HG03135 (cell line): ENCODE data around the gene KPNB1.

Experiments
- ATAC-seq: cut with Tn5 transposase; IDR thresholded peaks from one replicate; pipeline ENCODE4 v1.9.1; 2021; ENCODE audit warnings: mild to moderate bottlenecking, moderate library complexity; ENCODE audit not compliant: unreplicated experiment

Gene KPNB1

DNA sequence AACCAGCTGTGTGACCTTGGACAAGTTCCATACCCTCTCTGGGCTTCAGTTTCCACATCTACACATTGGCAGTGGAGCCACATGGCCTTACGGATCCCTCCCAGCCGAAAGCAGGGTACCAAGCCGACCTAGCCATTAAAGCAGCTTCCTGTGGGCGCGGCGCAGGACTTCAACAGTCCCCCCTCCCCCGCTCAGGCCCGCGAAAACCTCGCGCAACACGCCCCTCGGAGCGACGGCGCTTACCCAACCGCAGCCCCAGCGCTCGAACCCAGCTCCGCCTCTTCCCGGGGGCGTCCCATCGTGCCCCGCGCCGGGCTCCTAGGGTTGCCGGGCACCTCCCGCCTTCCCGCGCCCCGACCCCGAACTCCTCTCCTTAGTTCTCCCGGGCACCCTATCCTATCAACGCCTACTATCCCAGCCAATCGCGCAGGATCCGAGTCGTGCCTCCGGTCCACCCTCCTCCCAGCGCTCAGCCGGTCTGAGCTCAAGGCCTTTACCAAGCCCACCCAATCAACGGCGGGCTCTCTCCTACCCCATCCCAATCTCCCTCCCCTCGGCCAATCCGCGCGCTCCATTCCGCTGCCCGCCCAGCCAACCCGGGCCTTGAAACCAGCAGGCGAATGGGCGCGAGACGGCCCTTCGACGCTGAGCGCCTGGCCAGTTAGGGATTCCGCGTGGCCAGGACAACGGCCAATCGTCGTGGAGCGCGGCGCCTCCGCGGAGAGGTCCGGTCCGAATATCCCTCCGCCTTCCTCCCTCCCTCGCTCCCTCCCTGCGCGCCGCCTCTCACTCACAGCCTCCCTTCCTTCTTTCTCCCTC, at the start of gene KPNB1:
KPNB1 (plus strand) TSS at position 767 of the 819 bp plus-strand sequence. CDS start 326 bp downstream, outside the sequence.
- ATAC-seq: peak; percentile 82

DNA sequence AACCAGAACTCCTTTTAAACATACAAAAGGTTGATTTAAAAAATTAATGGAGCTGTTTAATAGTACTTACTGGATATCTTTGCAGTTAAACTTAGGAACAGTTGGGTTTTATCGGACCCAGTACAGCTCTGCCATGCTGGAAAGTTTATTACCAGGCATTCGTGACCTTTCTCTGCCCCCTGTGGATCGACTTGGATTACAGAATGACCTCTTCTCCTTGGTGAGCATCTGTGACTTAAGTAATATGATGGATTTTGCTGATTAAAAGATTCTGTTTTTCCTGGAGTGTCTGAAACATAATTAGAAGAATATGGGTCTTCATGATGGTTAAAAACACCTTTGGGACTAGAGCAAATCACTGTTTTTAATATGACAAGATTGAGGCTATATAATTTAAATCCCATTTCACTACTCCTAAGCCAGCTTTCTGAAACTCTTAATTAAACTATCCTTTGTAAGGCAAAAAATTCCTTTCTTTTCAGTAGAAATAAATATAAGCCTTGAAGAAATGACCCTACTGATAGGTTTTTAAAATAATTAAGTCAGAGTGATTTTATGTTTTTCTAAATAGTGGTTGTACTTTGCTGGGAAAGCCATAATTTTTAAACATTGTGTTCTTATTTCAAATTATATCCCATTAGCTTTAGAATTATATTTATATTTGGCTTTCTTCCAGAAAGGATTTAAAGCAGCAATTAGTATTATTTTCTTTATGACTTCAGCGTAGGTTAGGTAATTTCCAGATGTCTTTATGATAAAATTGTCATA, 45.7 kb upstream of the KPNB1 start:
- ATAC-seq: no peak

DNA sequence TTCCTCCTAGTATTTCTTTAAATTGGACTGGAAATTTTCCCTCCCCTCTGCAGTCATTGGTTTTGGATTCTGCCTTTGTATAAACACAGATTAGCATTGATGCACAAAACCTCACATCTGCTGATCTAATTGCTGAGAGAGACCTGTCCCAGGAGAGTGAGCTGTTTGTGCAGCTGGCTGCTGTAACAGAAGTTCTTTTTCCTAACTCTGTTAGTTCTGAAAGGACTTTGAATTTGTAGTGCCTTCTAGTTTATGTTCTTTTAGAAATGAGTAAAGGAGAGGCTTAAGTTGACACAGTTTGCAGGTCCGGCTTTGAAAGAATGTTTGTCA, 45.2 kb upstream of the KPNB1 start:
- no peak for ATAC-seq

- ATAC-seq: no peak
Observed at GRCh38 chr17:47605011-47605410, 44.7 kb upstream of the KPNB1 start.

GRCh38 chr17:47607481-47607880, 42.2 kb upstream of the KPNB1 start:
- ATAC-seq: no peak

- no peak for ATAC-seq
Observed at GRCh38 chr17:47611372-47612350, 38.1 kb upstream of the KPNB1 start.

DNA sequence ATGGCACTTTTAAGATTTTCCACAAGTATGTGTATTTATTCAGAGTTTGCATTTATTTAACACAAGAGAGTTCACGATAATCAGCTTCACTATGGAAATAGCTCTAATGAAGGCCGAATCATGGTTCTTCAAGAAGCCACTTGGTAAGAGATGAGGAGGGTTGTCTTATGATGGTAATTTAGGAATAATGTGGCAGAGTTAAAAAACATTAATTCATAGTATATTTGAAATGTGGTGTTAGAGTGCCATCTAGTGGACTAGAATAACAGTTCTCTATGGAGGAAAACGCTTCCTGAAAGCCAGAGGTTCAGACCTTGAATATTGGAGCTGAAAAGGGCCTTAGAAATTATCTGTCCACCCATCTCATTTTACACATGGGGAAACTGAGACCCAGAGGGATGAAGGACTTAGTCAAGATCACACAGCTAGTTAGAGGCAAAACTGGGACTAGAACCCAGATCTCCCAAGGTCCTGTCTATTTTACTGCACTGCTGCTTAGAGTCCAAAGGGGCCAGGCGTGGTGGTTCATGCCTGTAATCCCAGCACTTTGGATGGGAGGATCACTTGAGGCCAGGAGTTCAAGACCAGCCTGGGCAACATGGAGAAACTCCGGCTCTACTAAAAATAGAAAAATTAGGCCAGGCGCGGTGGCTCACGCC, 33.8 kb upstream of the KPNB1 start:
- no peak for ATAC-seq

GRCh38 chr17:47618410-47618809, 31.3 kb upstream of the KPNB1 start:
- ATAC-seq: no peak

DNA sequence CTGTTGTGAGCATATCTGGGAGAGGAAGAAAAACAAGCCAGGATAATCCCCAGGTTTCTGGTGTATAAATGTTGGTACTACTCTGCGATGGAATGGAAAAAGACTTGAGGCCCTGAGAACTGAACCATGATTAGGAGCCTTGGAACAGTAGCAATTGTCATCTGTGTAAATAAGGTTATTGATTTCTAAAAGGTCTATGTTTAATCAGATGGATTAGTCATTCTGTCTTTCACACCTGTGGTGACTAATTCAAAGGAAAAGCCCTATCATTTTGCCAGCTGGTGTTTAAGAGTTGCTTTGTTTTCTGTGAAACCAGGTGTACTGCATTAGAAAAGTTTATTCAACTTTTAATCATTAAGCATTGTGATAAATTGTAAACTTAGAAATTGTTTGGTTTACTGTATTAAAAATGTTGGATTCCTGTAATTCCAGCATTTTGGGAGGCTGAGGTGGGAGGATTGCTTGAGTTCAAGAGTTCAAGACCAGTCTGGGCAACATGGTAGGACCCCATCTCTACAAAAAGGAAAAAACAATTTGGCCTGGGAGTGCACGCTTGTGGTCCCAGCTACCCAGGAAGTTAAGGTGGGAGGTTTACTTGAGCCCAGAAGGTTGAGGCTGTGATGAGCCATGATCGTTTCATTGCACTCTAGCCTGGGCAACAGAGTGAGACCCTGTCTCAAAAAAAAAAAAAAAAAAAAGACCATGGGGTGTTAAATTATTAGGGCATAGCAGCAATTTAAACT, 29.0 kb upstream of the KPNB1 start:
- ATAC-seq: no peak

GRCh38 chr17:47621293-47622179, 28.2 kb upstream of the KPNB1 start:
- no peak for ATAC-seq

- ATAC-seq: no peak
Observed at GRCh38 chr17:47622180-47622549, 27.6 kb upstream of the KPNB1 start.

DNA sequence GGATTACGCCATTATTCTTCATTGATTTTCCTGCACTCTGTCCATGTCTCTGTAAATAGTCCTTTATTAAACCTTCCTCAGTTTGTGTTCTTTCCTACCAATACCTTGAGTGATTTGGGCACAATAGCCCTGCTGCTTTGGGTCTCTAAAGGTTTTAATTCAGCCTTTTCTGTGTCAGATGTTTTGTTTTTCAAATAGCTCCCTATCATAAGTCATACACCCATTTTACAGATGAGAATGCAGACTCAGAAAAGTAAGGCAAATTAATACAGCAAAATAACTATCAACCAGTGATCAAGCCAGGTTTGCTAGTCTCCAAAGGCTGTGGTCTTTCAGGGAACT, 25.0 kb upstream of the KPNB1 start:
- no peak for ATAC-seq

DNA sequence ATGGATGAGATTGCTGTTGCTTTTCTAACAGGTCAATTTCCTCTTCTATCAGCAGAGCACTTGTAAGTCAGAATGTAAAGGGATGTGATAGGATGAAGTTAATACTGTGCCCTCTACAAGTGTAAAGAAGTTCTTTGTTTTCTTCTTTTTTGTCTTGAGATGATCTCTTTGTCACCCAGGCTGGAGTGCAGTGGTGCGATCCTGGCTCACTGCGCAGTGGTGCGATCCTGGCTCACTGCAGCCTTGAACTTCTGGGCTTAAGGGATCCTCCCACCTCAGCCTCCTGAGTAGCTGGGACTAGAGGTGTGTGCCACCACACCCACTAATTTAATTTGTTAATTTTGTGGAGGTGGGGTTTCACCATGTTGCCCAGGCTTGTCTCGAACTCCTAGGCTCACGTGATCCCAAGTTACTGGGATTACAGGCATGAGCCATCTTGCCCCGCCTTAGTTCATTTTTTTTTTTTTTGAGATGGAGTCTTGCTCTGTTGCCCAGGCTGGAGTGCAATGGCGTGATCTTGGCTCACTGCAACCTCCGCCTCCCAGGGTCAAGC, 21.6 kb upstream of the KPNB1 start:
- no peak for ATAC-seq

GRCh38 chr17:47629826-47630225, 19.9 kb upstream of the KPNB1 start:
- ATAC-seq: no peak

- ATAC-seq: no peak
Observed at GRCh38 chr17:47630614-47631013, 19.1 kb upstream of the KPNB1 start.

DNA sequence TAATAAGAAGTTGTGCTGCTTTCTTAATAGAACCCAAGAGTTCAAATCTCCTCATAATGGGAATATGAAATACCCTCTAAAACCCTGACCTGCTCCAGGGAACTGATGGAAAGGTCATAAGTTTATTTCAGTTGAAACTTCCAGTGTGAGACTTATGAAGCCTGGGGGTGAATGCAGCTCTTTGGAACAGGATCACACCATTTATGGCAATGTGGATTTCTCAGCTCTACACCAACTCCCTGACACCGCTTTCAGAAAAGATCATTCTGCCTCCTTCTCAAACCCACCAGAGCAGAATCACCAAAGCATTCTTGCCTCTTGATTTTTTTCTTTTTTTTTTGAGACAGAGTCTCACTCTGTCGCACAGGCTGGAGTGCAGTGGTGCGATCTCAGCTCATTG, 16.7 kb upstream of the KPNB1 start:
- ATAC-seq: no peak

DNA sequence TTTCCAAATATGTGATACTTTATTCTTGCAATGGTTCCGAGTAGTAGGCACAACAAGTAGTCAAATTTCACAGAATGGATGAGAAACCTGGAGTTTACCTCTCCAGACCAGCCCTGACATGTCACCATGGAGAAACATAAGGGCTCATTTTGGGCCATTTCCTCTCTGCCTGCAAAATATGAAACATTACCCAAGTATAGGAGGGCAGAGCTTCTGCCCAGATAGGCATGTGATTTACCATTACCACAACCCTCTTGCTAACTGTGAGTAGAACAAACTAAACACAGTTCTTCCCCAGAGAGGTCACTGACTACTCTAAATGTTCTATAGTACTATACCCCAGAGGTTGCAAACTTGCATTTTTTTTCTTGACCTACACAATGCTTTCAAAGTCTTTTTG, 15.7 kb upstream of the KPNB1 start:
- no peak for ATAC-seq

GRCh38 chr17:47634870-47635269, 14.8 kb upstream of the KPNB1 start:
- no peak for ATAC-seq

- ATAC-seq: no peak
Observed at GRCh38 chr17:47635734-47636133, 14.0 kb upstream of the KPNB1 start.
